Colonic mucosa (tissue), 4 donors: Measurements from ENCODE around the gene BLVRA. TPM values are rescaled to one million over a fixed set of nuclear protein-coding genes. Genes with fewer than 3 reads are reported as not detected.
"Not testable (repeated sequence)": the region's sequence is repeated elsewhere in the genome, so short reads cannot be mapped to it uniquely, and the experiment has no call there.

Source experiments
- DNase-seq: peaks from one replicate; pipeline ENCODE4 v3.0.0-alpha.2; 2020
- H3K27ac ChIP-seq: fragments of 200-600 bp; one replicate; pipeline ENCODE4 v1.8.0; 2021
- H3K27me3 ChIP-seq: fragments of 200-600 bp; one replicate; pipeline ENCODE4 v1.8.0; 2021
- H3K36me3 ChIP-seq: fragments of 200-600 bp; one replicate; pipeline ENCODE4 v1.8.0; 2021
- H3K4me1 ChIP-seq: fragments of 200-600 bp; one replicate; pipeline ENCODE4 v1.8.0; 2021; ENCODE audit warnings: mild to moderate bottlenecking
- H3K4me3 ChIP-seq: fragments of 200-600 bp; one replicate; pipeline ENCODE4 v1.8.0; 2021
- H3K9ac ChIP-seq, 2 donors: one replicate each; pipeline ENCODE4 v1.7.0; 2013; ENCODE audit warnings: control low read depth in 2 of 2, low read depth in 2 of 2, low read length in 2 of 2
- H3K9me3 ChIP-seq: fragments of 200-600 bp; one replicate; pipeline ENCODE4 v1.8.0; 2021
- CTCF ChIP-seq: fragments of 200-600 bp; IDR thresholded peaks from one replicate; pipeline ENCODE4 v1.8.0; 2022; ENCODE audit warnings: antibody characterized with exemption, mild to moderate bottlenecking
- intact Hi-C: fragments of 100-400 bp; cut with DNase I; formaldehyde crosslinking; loops from one replicate; pipeline ENCODE4 v1.14.1; 2022
- total RNA-seq, 2 donors: library from RNA; stranded (reverse); fragmentation: NEBNext Ultra II Directional in 1 of 2; extraction: Animal tissue kit (Norgen Biotek cat#: 25700) in 1 of 2; gene quantifications; one replicate each; pipeline ENCODE4 v1.2.1, GENCODE V29; 2021
- donor health status: healthy.
- donor health status: DM: no; HTN: no; CAD: no.
- donor health status: DM: no; HTN: no; CAD: no.

Gene BLVRA
- total RNA-seq, 2 donors from 2014 or later, result 5.4 to 14.7 TPM

- H3K27me3 ChIP-seq, result no peaks in the 10 kb centered on the region
- H3K4me3 ChIP-seq, result no peak overlapping the region
- no peak for TF ChIP-seq CTCF
- intact Hi-C loops, result no loop called here
- no peak overlapping the region for H3K9ac ChIP-seq
- no peaks in the 10 kb centered on the region for H3K9me3 ChIP-seq
- no peak for DNase-seq
- H3K27ac ChIP-seq, result no peak overlapping the region
- peaks cover 3% of the 10 kb centered on the region for H3K4me1 ChIP-seq
- no peaks in the 10 kb centered on the region for H3K36me3 ChIP-seq
These were observed 10.4 kb downstream of the BLVRA start for GRCh38 chr7:43768887-43769272.

DNA sequence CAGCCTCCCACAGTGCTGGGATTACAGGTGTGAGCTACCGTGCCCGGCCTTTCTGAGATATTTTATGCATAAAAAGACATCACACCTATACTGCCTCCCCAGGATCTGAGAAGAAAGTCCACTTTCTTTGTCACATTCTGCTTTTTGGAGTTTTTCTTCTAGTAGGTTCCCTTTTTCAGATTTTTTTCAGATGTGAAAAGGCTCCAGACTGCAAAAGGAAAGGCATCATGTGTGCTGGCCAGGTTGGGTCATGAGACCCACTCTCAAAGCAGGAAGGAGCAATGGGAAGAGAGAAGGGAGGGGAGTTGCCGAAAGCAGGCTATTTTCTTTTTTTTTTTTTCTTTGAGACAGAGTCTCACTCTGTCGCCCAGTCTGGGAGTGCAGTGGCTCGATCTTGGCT, 10.8 kb downstream of the BLVRA start:
- TF ChIP-seq CTCF, result no peak
- Histone ChIP-seq H3K27ac (no peak overlapping the region), H3K9me3 (no peaks in the 10 kb centered on the region), H3K9ac (no peak overlapping the region), H3K4me3 (no peak overlapping the region), H3K36me3 (no peaks in the 10 kb centered on the region), H3K27me3 (no peaks in the 10 kb centered on the region), H3K4me1 (peaks cover 3% of the 10 kb centered on the region)
- no peak for DNase-seq
- intact Hi-C loops, result no loop called here

GRCh38 chr7:43769791-43770465, 11.4 kb downstream of the BLVRA start:
- Histone ChIP-seq H3K4me3 (no peak overlapping the region), H3K9me3 (no peaks in the 10 kb centered on the region), H3K27ac (no peak overlapping the region), H3K4me1 (peaks cover under 1% of the 10 kb centered on the region), H3K9ac (no peak overlapping the region), H3K36me3 (no peaks in the 10 kb centered on the region), H3K27me3 (no peaks in the 10 kb centered on the region)
- no peak for DNase-seq
- intact Hi-C loops, result no loop called here
- no peak for TF ChIP-seq CTCF

- no peaks in the 10 kb centered on the region for H3K9me3 ChIP-seq
- intact Hi-C loops, result no loop called here
- no peak overlapping the region for H3K4me3 ChIP-seq
- H3K9ac ChIP-seq, result no peak overlapping the region
- no peaks in the 10 kb centered on the region for H3K4me1 ChIP-seq
- H3K27ac ChIP-seq, result no peak overlapping the region
- no peaks in the 10 kb centered on the region for H3K36me3 ChIP-seq
- no peaks in the 10 kb centered on the region for H3K27me3 ChIP-seq
- DNase-seq, result no peak
- TF ChIP-seq CTCF, result no peak
These were observed 12.6 kb downstream of the BLVRA start for GRCh38 chr7:43771128-43771527.

DNA sequence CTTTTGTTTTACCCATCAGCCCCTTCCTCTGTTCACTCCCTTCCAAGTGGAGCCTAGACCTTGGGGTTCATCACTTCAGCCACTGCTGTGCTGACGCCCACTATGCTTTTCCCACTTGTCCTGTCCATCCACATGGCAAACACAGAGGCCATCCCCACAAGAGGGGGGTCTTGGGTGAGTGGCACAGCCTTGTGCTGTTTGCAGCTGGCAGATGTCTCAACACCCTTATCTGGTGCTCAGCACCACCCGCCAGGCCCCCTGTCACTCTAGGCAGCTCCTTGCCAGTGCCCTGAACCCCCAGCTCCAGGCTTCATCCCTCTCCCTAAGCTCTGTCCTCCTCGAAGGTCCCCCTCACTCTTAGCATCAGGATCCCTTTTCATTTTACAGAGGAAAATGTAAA, 13.1 kb downstream of the BLVRA start:
- no peak for DNase-seq
- TF ChIP-seq CTCF, result no peak
- Histone ChIP-seq H3K9me3 (no peaks in the 10 kb centered on the region), H3K27ac (no peak overlapping the region), H3K4me3 (no peak overlapping the region), H3K9ac (no peak overlapping the region), H3K4me1 (no peaks in the 10 kb centered on the region), H3K27me3 (no peaks in the 10 kb centered on the region), H3K36me3 (no peaks in the 10 kb centered on the region)
- intact Hi-C loops, result no loop called here

DNA sequence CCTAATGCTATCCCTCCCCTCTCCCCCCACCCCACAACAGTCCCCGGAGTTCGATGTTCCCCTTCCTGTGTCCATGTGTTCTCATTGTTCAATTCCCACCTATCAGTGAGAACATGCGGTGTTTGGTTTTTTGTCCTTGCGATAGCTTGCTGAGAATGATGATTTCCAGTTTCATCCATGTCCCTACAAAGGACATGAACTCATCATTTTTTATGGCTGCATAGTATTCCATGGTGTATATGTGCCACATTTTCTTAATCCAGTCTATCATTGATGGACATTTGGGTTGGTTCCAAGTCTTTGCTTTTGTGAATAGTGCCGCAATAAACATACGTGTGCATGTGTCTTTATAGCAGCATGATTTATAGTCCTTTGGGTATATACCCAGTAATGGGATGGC, 14.8 kb downstream of the BLVRA start:
- H3K27me3 ChIP-seq, DNase-seq, H3K4me1 ChIP-seq, H3K9ac ChIP-seq, H3K9me3 ChIP-seq, H3K4me3 ChIP-seq, H3K36me3 ChIP-seq, intact Hi-C loops, H3K27ac ChIP-seq: not testable (repeated sequence)

DNA sequence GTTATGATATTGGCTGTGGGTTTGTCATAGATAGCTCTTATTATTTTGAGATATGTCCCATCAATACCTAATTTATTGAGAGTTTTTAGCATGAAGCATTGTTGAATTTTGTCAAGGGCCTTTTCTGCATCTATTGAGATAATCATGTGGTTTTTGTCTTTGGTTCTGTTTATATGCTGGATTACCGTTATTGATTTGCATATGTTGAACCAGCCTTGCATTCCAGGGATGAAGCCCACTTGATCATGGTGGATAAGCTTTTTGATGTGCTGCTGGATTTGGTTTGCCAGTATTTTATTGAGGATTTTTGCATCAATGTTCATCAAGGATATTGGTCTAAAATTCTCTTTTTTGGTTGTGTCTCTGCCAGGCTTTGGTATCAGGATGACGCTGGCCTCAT, 16.8 kb downstream of the BLVRA start:
- H3K36me3 ChIP-seq, H3K27ac ChIP-seq, H3K9ac ChIP-seq, H3K4me1 ChIP-seq, DNase-seq, H3K4me3 ChIP-seq, H3K27me3 ChIP-seq, intact Hi-C loops, H3K9me3 ChIP-seq: not testable (repeated sequence)

GRCh38 chr7:43778293-43779044, 20.0 kb downstream of the BLVRA start:
- H3K27me3 ChIP-seq, intact Hi-C loops, H3K9me3 ChIP-seq, H3K27ac ChIP-seq, H3K9ac ChIP-seq, H3K4me3 ChIP-seq, H3K4me1 ChIP-seq, H3K36me3 ChIP-seq: not testable (repeated sequence)
- peak; percentile 20 for DNase-seq
